A549 (cell line): Measurements from ENCODE around the gene TMEM250. TPM values are rescaled to one million over a fixed set of nuclear protein-coding genes. Genes with fewer than 3 reads are reported as not detected.

ENCODE experiments used
- ATAC-seq, 2 experiments: fragments of 200-7000 bp in 1 of 2; fragments of >200 bp in 1 of 2; cut with Nextera tagmentation in 1 of 2; cut with Tn5 transposase in 1 of 2; 3 replicates each; pipeline versions ENCODE4 v1.8.0 to v1.9.1; 2018 to 2020; ENCODE audit warnings: mild to moderate bottlenecking in 1 of 2, moderate library complexity in 1 of 2
- CTCF ChIA-PET: fragments of 300-600 bp; sonication (Branson Sonifier 250); formaldehyde crosslinking; extraction: SDS; loops from one replicate; lab custom pipeline; 2021; ENCODE audit warnings: antibody characterized with exemption, inconsistent platforms; lab: Yijun Ruan, JAX
- POLR2A ChIA-PET: fragments of 350-600 bp; formaldehyde crosslinking; extraction: SDS; loops from one replicate; lab custom pipeline; 2021; ENCODE audit warnings: antibody characterized with exemption, inconsistent platforms; lab: Yijun Ruan, JAX
- DNase-seq, 2 experiments: peaks; one replicate each; pipeline versions ENCODE4 v3.0.0 to v3.0.0-alpha.2; 2011 to 2016; ENCODE audit warnings: low read depth in 1 of 2, low spot score in 1 of 2
- FAIRE-seq: peaks from 2 replicates; lab custom pipeline; 2011; peaks lifted over from hg19 to GRCh38; lab: Jason Lieb, UNC
- H3K27ac ChIP-seq, 2 experiments: fragments of >200 bp; sonication (Bioruptor Twin); formaldehyde crosslinking; 3 replicates each; pipeline ENCODE4 v1.5.1; 2016 to 2017
- H3K4me1 ChIP-seq: fragments of >200 bp; sonication (Bioruptor Twin); formaldehyde crosslinking; 3 replicates; pipeline ENCODE4 v1.6.1; 2016
- H3K4me2 ChIP-seq: fragments of >200 bp; sonication (Bioruptor Twin); formaldehyde crosslinking; 3 replicates; pipeline ENCODE4 v1.6.1; 2016
- H3K4me3 ChIP-seq: fragments of >200 bp; sonication (Bioruptor Twin); formaldehyde crosslinking; 3 replicates; pipeline ENCODE4 v1.5.1; 2016
- H3K9me3 ChIP-seq: fragments of >200 bp; sonication (Bioruptor Twin); formaldehyde crosslinking; 3 replicates; pipeline ENCODE4 v1.6.1; 2016
- BCL3 ChIP-seq: fragments of >200 bp; sonication (Bioruptor Twin); formaldehyde crosslinking; IDR thresholded peaks from 3 replicates; pipeline ENCODE4 v1.6.1; 2016
- BHLHE40 ChIP-seq: IDR thresholded peaks from 2 replicates; pipeline ENCODE4 v1.6.1; 2012; ENCODE audit warnings: low read depth, low read length, inconsistent platforms
- ELK1 ChIP-seq: fragments of 150-350 bp; IDR thresholded peaks from 2 replicates; pipeline ENCODE4 v1.6.1; 2014; ENCODE audit warnings: low read depth, mild to moderate bottlenecking, low read length
- EP300 ChIP-seq, 2 experiments: fragments of >200 bp; sonication (Bioruptor Twin); formaldehyde crosslinking; IDR thresholded peaks; 2 replicates in 1 of 2; 3 replicates in 1 of 2; pipeline ENCODE4 v1.6.1; 2016 to 2017
- FOSL2 ChIP-seq, 2 experiments: fragments of 450-650 bp in 1 of 2; fragments of >200 bp in 1 of 2; sonication (Bioruptor Twin) in 1 of 2; formaldehyde crosslinking; IDR thresholded peaks; 2 replicates each; pipeline versions ENCODE4 v1.5.0 to v1.6.1; 2016 to 2020; ENCODE audit warnings: mild to moderate bottlenecking in 1 of 2, moderate library complexity in 1 of 2
- FOXS1 ChIP-seq: fragments of 250-450 bp; sonication (Bioruptor Pico); IDR thresholded peaks from 2 replicates; pipeline ENCODE4 v1.5.0; 2020; ENCODE audit warnings: mild to moderate bottlenecking, moderate library complexity
- GATA3 ChIP-seq: IDR thresholded peaks from 2 replicates; pipeline ENCODE4 v1.6.1; 2012; ENCODE audit warnings: borderline replicate concordance
- HDAC2 ChIP-seq: fragments of 200-600 bp; sonication (generic); IDR thresholded peaks from 2 replicates; pipeline ENCODE4 v1.6.1; 2016
- JUNB ChIP-seq: fragments of >200 bp; sonication (Bioruptor Twin); formaldehyde crosslinking; IDR thresholded peaks from 2 replicates; pipeline ENCODE4 v1.6.1; 2016
- MAZ ChIP-seq: fragments of 150-350 bp; IDR thresholded peaks from 2 replicates; pipeline ENCODE4 v1.6.1; 2014; ENCODE audit warnings: antibody characterized with exemption, low read depth, low read length, borderline replicate concordance
- MYC ChIP-seq: IDR thresholded peaks from 2 replicates; pipeline ENCODE4 v1.6.1; 2012; ENCODE audit warnings: mild to moderate bottlenecking, inconsistent platforms, low read length, improper control_type of control experiment, borderline replicate concordance
- NFE2L2 ChIP-seq: fragments of 150-350 bp; conservative IDR thresholded peaks from 2 replicates; pipeline ENCODE4 v1.6.1; 2014; ENCODE audit warnings: low read length
- NR3C1 ChIP-seq: fragments of >200 bp; sonication (Bioruptor Twin); formaldehyde crosslinking; IDR thresholded peaks from 3 replicates; pipeline ENCODE4 v1.6.1; 2017
- POLR2A ChIP-seq: IDR thresholded peaks from 2 replicates; pipeline ENCODE4 v1.6.1; 2012; ENCODE audit warnings: mild to moderate bottlenecking, low read length
- RNF2 ChIP-seq: fragments of 200-600 bp; sonication (generic); IDR thresholded peaks from 2 replicates; pipeline ENCODE4 v1.6.1; 2016; ENCODE audit warnings: low read depth, mild to moderate bottlenecking, antibody characterized with exemption, moderate library complexity, borderline replicate concordance
- SMC3 ChIP-seq: fragments of >200 bp; sonication (Bioruptor Twin); formaldehyde crosslinking; IDR thresholded peaks from 3 replicates; pipeline ENCODE4 v1.6.1; 2018; ENCODE audit warnings: inconsistent platforms
- WGBS: methylation state at CpG from one replicate; pipeline ENCODE4 v1.1.6; 2017; ENCODE audit errors: missing lambda C conversion rate; 5-methylcytosine and 5-hydroxymethylcytosine counted together
- polyA plus RNA-seq, 4 experiments: library from polyadenylated mRNA; depleted of rRNA in 3 of 4; stranded (reverse); fragments of >200 nt; fragmentation: RNase III in 1 of 4; extraction: RNeasy Plus Mini Kit Qiagen cat#74134 plus additional on column Dnase treatment in 1 of 4; gene quantifications; 2 replicates in 3 of 4; 3 replicates in 1 of 4; pipeline ENCODE4 v1.2.3, GENCODE V29; 2011 to 2017
- TF ChIP-seq, protein P1 (sequence below): fragments of 250-450 bp; sonication (Bioruptor Pico); IDR thresholded peaks from 2 replicates; pipeline ENCODE4 v1.5.0; 2021; ENCODE audit warnings: mild to moderate bottlenecking, moderate library complexity, borderline replicate concordance

The TMEM250 gene
- polyA plus RNA-seq, 2 of the 4 experiments (the other 2 are of a cell fraction) = 13.0 to 35.2 TPM

DNA sequence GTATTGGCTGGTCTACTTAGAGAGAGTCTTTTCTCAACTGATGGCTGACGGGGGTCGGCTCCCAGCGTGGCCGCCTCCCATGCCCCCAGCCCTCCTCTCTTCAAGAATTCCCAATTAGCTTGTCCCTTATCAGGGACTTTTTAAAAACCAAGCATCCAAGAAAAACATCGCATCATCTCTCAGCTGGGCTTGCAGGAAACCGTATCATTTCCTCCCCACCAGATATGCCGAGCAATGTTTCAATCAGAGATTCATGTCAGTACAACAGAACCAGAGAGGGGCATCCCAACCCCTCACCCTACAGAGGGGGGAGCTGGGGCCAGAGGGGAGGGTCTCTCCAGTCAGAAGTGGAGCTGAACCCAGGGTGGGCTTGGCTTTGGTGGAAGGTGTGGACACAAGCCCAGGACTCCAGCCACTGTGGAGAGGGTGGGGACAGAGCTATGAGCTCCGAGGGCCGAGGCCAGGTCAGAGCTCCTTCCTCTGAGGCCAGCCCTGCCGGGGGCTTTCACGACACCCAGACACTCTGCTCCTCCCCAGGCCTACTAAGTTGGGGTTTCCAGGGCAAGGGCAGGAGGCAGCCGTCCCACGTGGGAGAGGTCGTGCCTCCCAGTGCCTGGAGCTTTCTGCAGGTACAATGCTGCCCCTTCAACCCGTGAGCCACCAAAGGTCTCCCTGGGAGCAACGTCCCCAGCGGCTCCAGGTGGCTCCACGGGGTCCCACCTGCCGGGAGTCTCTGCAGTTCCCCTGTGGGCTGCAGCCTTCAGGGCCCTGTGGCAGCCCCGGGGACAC lies 39.0 kb upstream of the TMEM250 start:
- TF ChIP-seq HDAC2 = no peak
- no peak for TF ChIP-seq EP300 (IDR thresholded peaks at IDR 0.05)
- no peak for TF ChIP-seq BHLHE40
- TF ChIP-seq POLR2A = no peak
- TF ChIP-seq MAZ = no peak
- TF ChIP-seq MYC = no peak
- TF ChIP-seq ELK1 = no peak
- TF ChIP-seq FOSL2 (IDR thresholded peaks at IDR 0.05) = no peak
- no peak for TF ChIP-seq FOSL2 (CRISPR knock-in tag; IDR thresholded peaks at IDR 0.05)
- TF ChIP-seq BCL3 = no peak
- no peak for TF ChIP-seq JUNB
- no peak for TF ChIP-seq FOXS1 (CRISPR knock-in tag)
- no peak for TF ChIP-seq NR3C1
- TF ChIP-seq, protein P1, sequence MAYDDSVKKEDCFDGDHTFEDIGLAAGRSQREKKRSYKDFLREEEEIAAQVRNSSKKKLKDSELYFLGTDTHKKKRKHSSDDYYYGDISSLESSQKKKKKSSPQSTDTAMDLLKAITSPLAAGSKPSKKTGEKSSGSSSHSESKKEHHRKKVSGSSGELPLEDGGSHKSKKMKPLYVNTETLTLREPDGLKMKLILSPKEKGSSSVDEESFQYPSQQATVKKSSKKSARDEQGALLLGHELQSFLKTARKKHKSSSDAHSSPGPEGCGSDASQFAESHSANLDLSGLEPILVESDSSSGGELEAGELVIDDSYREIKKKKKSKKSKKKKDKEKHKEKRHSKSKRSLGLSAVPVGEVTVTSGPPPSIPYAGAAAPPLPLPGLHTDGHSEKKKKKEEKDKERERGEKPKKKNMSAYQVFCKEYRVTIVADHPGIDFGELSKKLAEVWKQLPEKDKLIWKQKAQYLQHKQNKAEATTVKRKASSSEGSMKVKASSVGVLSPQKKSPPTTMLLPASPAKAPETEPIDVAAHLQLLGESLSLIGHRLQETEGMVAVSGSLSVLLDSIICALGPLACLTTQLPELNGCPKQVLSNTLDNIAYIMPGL (CRISPR knock-in tag) = no peak
- TF ChIP-seq RNF2 = no peak
- CTCF ChIA-PET = interaction anchor here (0.7 to 1.8 kb wide), 8 partner anchors 10 to 456 kb away, joined by 3 to 7 read pairs (median 3); partner anchors contain the start of gene KCNT1
- no peak for FAIRE-seq

DNA sequence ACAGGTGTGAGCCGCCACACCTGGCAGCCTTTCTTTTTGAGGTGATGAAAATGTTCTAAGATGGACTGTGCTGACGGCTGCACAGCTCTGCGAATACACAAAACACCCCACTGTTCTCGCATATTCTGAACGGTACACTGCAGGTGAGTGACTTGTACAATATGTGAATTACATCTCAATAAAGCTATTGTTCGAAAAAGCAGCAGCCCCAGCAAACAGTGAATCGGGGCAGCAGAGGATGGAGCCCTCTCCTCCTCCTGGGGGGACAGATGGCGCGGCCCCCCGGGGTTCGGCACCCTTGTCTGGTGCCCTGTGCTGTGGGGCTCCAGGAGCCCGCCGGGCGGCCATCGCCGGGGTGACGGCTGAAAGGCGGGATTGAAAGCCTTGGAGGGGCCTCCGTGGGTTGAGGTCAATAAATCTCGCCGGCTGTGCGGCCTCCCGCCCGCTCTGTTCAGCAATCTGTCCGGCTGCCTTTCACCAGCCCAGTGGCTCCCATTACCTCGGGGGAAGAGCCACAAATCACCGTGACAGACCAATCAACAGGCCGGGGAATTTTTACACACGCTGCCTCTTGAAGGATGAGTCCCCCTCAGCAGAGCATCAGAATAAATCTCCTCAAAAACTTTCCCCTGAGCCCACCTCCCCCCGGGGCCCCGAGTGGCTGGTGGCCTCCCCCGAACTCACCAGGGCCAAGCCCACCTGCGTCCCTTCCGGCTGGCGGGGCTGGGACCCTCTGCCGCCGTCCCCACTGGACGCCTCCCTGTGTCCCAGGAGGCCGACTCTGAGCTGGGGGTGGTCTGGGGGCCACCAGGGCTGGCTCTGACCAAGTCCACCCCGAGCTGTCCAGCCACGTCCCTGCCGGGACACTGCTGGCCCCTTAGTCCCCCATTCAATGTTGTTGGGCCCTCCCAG lies 37.8 kb upstream of the TMEM250 start:
- H3K27ac ChIP-seq = no peak overlapping the region
- FAIRE-seq = no peak
- CTCF ChIA-PET = interaction anchor here (1.0 to 1.8 kb wide), 4 partner anchors 11 to 32 kb away, joined by 3 to 7 read pairs (median 5); no protein-coding TSS in a partner anchor
- no peak for ATAC-seq
- no peak for DNase-seq
- no peak for TF ChIP-seq NFE2L2
- no peak for TF ChIP-seq FOXS1 (CRISPR knock-in tag)
- H3K9me3 ChIP-seq = no peaks in the 10 kb centered on the region
- POLR2A ChIA-PET = no interaction called here
- no peaks in the 10 kb centered on the region for H3K4me1 ChIP-seq
- H3K4me3 ChIP-seq = no peak overlapping the region
- WGBS = 72% methylated on average over 25 of the region's 42 CpGs
- H3K4me2 ChIP-seq = no peak overlapping the region

More for the DNA sequence above, 39.0 kb upstream of the TMEM250 start:
- no peak overlapping the region for H3K4me2 ChIP-seq
- H3K9me3 ChIP-seq = no peaks in the 10 kb centered on the region
- no peak for DNase-seq
- no peak overlapping the region for H3K4me3 ChIP-seq
- 45% methylated on average over 15 of the region's 20 CpGs for WGBS
- H3K27ac ChIP-seq = no peak overlapping the region
- ATAC-seq = no peak
- POLR2A ChIA-PET = no interaction called here
- H3K4me1 ChIP-seq = no peaks in the 10 kb centered on the region

DNA sequence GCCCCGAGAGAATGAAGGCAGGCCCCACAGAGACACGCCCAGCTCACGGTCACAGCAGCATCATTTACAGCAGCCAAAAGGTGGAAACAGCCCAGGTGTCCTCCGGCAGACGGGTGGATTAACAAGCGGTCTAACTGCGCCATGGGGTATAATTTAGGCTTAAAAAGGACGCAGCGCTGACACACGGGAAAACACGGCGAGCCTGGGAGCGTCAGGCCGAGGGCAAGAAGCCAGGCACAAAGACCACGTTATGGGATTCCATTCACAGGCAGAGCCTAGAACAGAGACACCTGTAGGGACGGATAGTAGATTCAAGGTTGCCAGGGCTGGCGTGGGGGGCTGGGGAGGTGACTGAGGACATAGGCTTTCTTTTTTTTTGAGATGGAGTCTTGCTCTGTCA lies 36.9 kb upstream of the TMEM250 start:
- TF ChIP-seq GATA3 = no peak
- no peak for TF ChIP-seq SMC3
- H3K4me2 ChIP-seq = no peak overlapping the region
- no peak overlapping the region for H3K4me3 ChIP-seq
- no peak overlapping the region for H3K27ac ChIP-seq
- 77% methylated on average over 17 of the region's 17 CpGs for WGBS
- no peak for DNase-seq
- no peaks in the 10 kb centered on the region for H3K4me1 ChIP-seq
- POLR2A ChIA-PET = no interaction called here
- FAIRE-seq = no peak
- CTCF ChIA-PET = interaction anchor here (1.0 kb wide), 1 partner anchor 112 kb away, joined by 3 read pairs; no protein-coding TSS in a partner anchor
- no peak for ATAC-seq
- H3K9me3 ChIP-seq = no peaks in the 10 kb centered on the region
